Loucy (cell line): ENCODE data around the gene BTBD9.

Experiments
- CTCF ChIP-seq: fragments of 200-600 bp; sonication (generic); conservative IDR thresholded peaks from 2 replicates; pipeline ENCODE4 v1.5.1; 2014; ENCODE audit warnings: mild to moderate bottlenecking, antibody characterized with exemption, low read length
- EZH2phosphoT487 ChIP-seq: fragments of 200-600 bp; IDR thresholded peaks from 2 replicates; pipeline ENCODE4 v1.6.1; 2018; ENCODE audit warnings: antibody characterized with exemption, mild to moderate bottlenecking, moderate library complexity, borderline replicate concordance

DNA sequence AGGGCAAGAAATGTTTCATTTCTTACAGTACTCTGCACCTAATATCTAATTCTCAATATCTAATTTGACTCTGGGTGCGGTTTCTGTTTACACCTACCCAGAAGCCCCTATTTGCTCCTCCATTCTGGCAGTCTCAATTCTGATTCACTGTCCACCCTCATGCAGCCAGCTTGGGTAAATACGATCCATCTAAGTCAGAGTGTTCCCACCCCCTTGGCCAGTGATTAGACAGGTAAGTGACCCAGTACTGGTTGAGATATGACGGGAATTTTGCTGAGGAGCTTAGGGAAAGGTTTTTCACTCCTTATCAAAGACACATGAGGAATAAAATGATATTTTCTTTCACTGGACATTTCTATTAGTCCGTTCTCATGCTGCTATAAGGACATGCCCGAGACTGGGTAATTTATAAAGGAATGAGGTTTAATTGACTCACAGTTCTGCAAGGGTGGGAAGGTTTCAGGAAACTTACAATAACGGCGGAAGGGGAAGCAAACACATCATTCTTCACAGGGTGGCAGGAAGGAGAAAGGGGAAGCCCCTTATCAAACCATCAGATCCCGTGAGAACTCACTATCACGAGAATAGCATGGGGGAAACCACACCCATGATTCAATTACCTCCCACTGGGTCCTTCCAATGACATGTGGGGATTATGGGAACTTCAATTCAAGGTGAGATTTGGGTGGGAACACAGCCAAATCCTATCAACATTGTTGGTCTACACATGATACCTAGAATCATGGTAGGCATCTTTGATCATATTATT, 33.9 kb upstream of the BTBD9 start:
- TF ChIP-seq CTCF (no peak), EZH2phosphoT487 (no peak)
